AG09309 (cell line): ENCODE measurements around the gene ATP6V1F.

Experiments used
- DNase-seq: peaks from one replicate; pipeline ENCODE4 v3.0.0-alpha.2; 2010; ENCODE audit warnings: low read depth
- H3K4me3 ChIP-seq: 2 replicates; pipeline ENCODE4 v1.5.1; 2011; ENCODE audit warnings: mild to moderate bottlenecking, low read depth, low read length, moderate library complexity; ENCODE audit not compliant: control insufficient read depth
- CTCF ChIP-seq: IDR thresholded peaks from 2 replicates; pipeline ENCODE4 v1.5.1; 2011; ENCODE audit warnings: mild to moderate bottlenecking, low read depth, low read length, inconsistent platforms; ENCODE audit not compliant: insufficient read depth, control insufficient read depth; ENCODE audit errors: missing control alignments

ATP6V1F gene

GRCh38 chr7:128841171-128841690, 21.4 kb upstream of the ATP6V1F start:
- no peak overlapping the region for H3K4me3 ChIP-seq
- no peak for DNase-seq
- TF ChIP-seq CTCF: no peak

- peak; percentile 75 for TF ChIP-seq CTCF
- H3K4me3 ChIP-seq: no peak overlapping the region
- DNase-seq: no peak
These were observed 20.6 kb upstream of the ATP6V1F start for GRCh38 chr7:128841921-128842673.

- no peak overlapping the region for H3K4me3 ChIP-seq
- no peak for DNase-seq
- no peak for TF ChIP-seq CTCF
These were observed 19.7 kb upstream of the ATP6V1F start for GRCh38 chr7:128842674-128843641.

- no peak overlapping the region for H3K4me3 ChIP-seq
- no peak for DNase-seq
- TF ChIP-seq CTCF: no peak
These were observed 18.6 kb upstream of the ATP6V1F start for GRCh38 chr7:128843938-128844621.

- TF ChIP-seq CTCF: no peak
- no peak for DNase-seq
- no peak overlapping the region for H3K4me3 ChIP-seq
These were observed 17.8 kb upstream of the ATP6V1F start for GRCh38 chr7:128844777-128845311.

GRCh38 chr7:128845475-128845874, 17.2 kb upstream of the ATP6V1F start:
- no peak for TF ChIP-seq CTCF
- no peak for DNase-seq
- no peak overlapping the region for H3K4me3 ChIP-seq
